ENCODE data around the gene FAM169A.
"Not testable (repeated sequence)": the region's sequence is repeated elsewhere in the genome, so short reads cannot be mapped to it uniquely, and the experiment has no call there.

GRCh38 chr5:74908237-74908636 is 42.0 kb upstream of the FAM169A start:
- TF ChIP-seq CTCF (IDR thresholded peaks at IDR 0.05; ENCODE audit: extremely low read depth in 1 of 2, insufficient read depth in 1 of 2, low read depth in 1 of 2, low read length in 2 of 2); POLR2AphosphoS5 (IDR thresholded peaks at IDR 0.05; ENCODE audit: insufficient read depth, low read depth, low read length); POLR2A (IDR thresholded peaks at IDR 0.05; ENCODE audit: low read depth, low read length); GATA2 (IDR thresholded peaks at IDR 0.05; ENCODE audit: insufficient read depth, insufficient read length, low read depth, low read length); EZH2 (IDR thresholded peaks at IDR 0.05; ENCODE audit: borderline replicate concordance, low read depth, low read length, severe bottlenecking); JUN (IDR thresholded peaks at IDR 0.05; ENCODE audit: borderline replicate concordance, insufficient read depth, insufficient read length, low read depth); MYC (IDR thresholded peaks at IDR 0.05; ENCODE audit: low read depth, low read length): not testable (repeated sequence)
- TF ChIP-seq, protein P1, sequence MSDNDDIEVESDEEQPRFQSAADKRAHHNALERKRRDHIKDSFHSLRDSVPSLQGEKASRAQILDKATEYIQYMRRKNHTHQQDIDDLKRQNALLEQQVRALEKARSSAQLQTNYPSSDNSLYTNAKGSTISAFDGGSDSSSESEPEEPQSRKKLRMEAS (IDR thresholded peaks at IDR 0.05; ENCODE audit: insufficient read depth, insufficient read length): not testable (repeated sequence)
